ENCODE measurements around the gene CTXN2.

GRCh38 chr15:48205981-48206380 is 14.5 kb downstream of the CTXN2 start, which contains the start of gene SLC12A1:
- TF ChIP-seq CTCF (IDR thresholded peaks at IDR 0.05) (no peak), TCF7L2 (IDR thresholded peaks at IDR 0.05; ENCODE audit: low read depth, low read length) (no peak), POLR2AphosphoS5 (IDR thresholded peaks at IDR 0.05; ENCODE audit: low read depth, low read length) (no peak)

Data from Panc1 (cell line).